T-helper 2 cell treated with Interferon-gamma antibody and Interleukin-4, amounts not matched to agents 5 μg/mL and 100 μg/mL, for 36 hours (primary cell): ENCODE data around the gene PRR23A.
"Not testable (repeated sequence)": the region's sequence is repeated elsewhere in the genome, so short reads cannot be mapped to it uniquely, and the experiment has no call there.

Experiments
- DNase-seq: peaks from one replicate; pipeline ENCODE4 v3.0.0; 2021; ENCODE audit warnings: low spot score
- H3K27ac Mint-ChIP-seq: one replicate; pipeline ENCODE4 v1.8.0; 2021; ENCODE audit warnings: mild to moderate bottlenecking, mixed read lengths
- H3K27me3 Mint-ChIP-seq: one replicate; pipeline ENCODE4 v1.8.0; 2021; ENCODE audit warnings: low read depth, mixed read lengths
- H3K36me3 Mint-ChIP-seq: one replicate; pipeline ENCODE4 v1.8.0; 2021; ENCODE audit warnings: low read depth, mixed read lengths
- H3K4me1 Mint-ChIP-seq: one replicate; pipeline ENCODE4 v1.8.0; 2021; ENCODE audit warnings: low read depth, mixed read lengths
- H3K4me3 Mint-ChIP-seq: one replicate; pipeline ENCODE4 v1.8.0; 2022; ENCODE audit warnings: mild to moderate bottlenecking, moderate library complexity, mixed read lengths
- H3K9me3 Mint-ChIP-seq: one replicate; pipeline ENCODE4 v1.8.0; 2021; ENCODE audit warnings: mixed read lengths

The PRR23A gene

DNA sequence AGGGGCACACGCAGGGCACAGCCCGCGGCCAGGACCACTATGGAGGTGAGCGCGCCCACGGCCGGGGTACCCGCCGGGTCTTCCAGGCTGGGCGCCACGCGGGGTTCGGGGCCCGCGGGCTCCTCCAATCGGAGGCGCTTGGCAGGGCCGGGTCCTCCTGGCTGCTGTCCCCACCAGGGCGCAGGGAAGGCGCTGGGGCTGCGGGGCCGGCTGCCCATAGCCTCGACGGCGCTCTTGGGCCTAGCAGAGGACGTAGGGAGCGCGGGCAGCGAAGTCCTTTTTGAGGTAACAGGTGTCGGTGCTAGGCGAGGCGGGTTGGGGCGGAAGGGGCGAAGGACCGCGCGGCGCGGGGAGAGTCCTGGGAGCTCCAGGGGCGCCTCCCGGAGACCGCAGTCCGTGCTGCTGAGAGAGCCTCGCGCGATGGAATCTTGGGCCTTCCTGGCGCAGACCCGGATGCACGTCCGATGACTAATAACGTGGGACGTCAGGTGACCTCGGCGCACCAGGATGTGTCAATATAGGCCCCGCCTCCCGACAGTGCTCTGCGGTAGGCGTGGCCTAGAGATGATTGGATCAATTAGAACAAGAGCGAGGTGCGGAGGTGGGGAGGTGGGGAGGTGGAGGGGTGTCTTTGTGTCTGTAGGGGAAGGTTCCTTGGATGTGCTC lies at the start of gene PRR23A:
Gene PRR23A, minus strand, starts transcription at position 218 of the 666 bp plus-strand sequence. Its CDS starts 0 bp downstream, at position 218.
- Mint-ChIP-seq H3K4me1 (no peaks in the 10 kb centered on the region), H3K9me3 (peaks cover 21% of the 10 kb centered on the region), H3K36me3 (no peaks in the 10 kb centered on the region), H3K27me3 (no peaks in the 10 kb centered on the region), H3K4me3 (no peak within 1 kb of the TSS), H3K27ac (no peak within 1 kb of the TSS)
- DNase-seq, result no peak

GRCh38 chr3:139052802-139053600 lies 46.9 kb upstream of the PRR23A start:
- Mint-ChIP-seq H3K4me3 (no peak overlapping the region), H3K4me1 (no peaks in the 10 kb centered on the region), H3K9me3 (peaks cover 22% of the 10 kb centered on the region), H3K36me3 (no peaks in the 10 kb centered on the region), H3K27me3 (peaks cover 2% of the 10 kb centered on the region), H3K27ac (no peak overlapping the region)
- no peak for DNase-seq

- peaks cover 14% of the 10 kb centered on the region for H3K9me3 Mint-ChIP-seq
- no peaks in the 10 kb centered on the region for H3K4me1 Mint-ChIP-seq
- H3K36me3 Mint-ChIP-seq, result no peaks in the 10 kb centered on the region
- H3K27me3 Mint-ChIP-seq, result no peaks in the 10 kb centered on the region
- DNase-seq, result no peak
- H3K4me3 Mint-ChIP-seq, result no peak within 1 kb of the TSS
- H3K27ac Mint-ChIP-seq, result no peak within 1 kb of the TSS
These were observed 38.5 kb upstream of the PRR23A start, which contains the start of gene PRR23C for GRCh38 chr3:139044366-139045210. TSS of gene PRR23C (minus strand) at chr3:139044892. CDS start at chr3:139044620, 272 bp downstream.

DNA sequence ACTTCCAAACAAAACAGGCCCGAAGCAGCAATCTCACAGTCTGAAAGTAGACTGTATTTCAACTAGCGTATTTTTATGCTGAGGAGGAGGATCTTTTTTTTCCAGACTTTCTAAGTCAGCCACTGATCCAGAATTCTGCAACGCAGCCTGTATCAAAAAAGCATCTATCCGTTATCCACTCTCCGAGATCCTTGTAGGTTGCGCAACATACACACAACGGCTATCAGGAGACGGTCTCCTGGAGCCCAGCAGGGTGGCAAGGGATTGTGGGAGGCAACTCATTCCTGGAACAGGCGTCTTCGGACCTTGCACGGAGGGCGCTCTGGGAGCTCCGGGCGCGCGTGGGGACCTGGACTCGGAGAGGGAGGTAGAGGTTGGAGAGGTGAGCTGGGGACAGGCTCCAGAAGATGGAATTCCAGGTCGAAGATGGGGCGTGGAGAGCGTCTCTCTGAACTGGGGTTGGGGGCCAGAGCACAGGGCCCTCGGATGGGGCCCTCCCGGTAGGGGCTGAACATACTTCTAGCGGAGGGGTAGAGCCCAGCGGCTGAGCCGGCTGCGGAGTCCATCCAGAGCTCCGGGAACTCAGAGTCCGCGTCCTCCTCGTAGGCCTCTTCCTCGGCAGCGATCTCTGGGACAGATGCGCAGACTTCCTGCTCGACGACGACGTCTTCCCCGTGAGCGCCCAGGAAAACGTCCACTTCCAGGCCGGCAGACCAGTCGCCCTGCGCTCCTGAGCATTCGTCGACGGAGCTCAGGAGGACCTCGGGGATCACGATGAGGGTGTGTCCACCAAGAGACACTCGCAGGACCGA lies 37.7 kb upstream of the PRR23A start:
- Mint-ChIP-seq H3K27ac (no peak overlapping the region), H3K36me3 (no peaks in the 10 kb centered on the region), H3K4me3 (no peak overlapping the region), H3K4me1 (no peaks in the 10 kb centered on the region), H3K27me3 (no peaks in the 10 kb centered on the region), H3K9me3 (peaks cover 14% of the 10 kb centered on the region)
- DNase-seq, result no peak

GRCh38 chr3:139037478-139037877 lies 31.4 kb upstream of the PRR23A start:
- no peak for DNase-seq
- no peak overlapping the region for H3K4me3 Mint-ChIP-seq
- H3K27me3 Mint-ChIP-seq, result no peaks in the 10 kb centered on the region
- H3K4me1 Mint-ChIP-seq, result no peaks in the 10 kb centered on the region
- H3K9me3 Mint-ChIP-seq, result no peaks in the 10 kb centered on the region
- no peak overlapping the region for H3K27ac Mint-ChIP-seq
- H3K36me3 Mint-ChIP-seq, result no peaks in the 10 kb centered on the region

- H3K36me3 Mint-ChIP-seq, result no peaks in the 10 kb centered on the region
- no peak for DNase-seq
- H3K4me1 Mint-ChIP-seq, result no peaks in the 10 kb centered on the region
- H3K27me3 Mint-ChIP-seq, result no peaks in the 10 kb centered on the region
- H3K27ac Mint-ChIP-seq, result no peak overlapping the region
- H3K4me3 Mint-ChIP-seq, result no peak overlapping the region
- peaks cover 15% of the 10 kb centered on the region for H3K9me3 Mint-ChIP-seq
These were observed 26.4 kb upstream of the PRR23A start for GRCh38 chr3:139032326-139033002.

- not testable (repeated sequence) for H3K27me3 Mint-ChIP-seq, DNase-seq, H3K4me1 Mint-ChIP-seq, H3K27ac Mint-ChIP-seq, H3K36me3 Mint-ChIP-seq, H3K4me3 Mint-ChIP-seq
- peaks cover 15% of the 10 kb centered on the region for H3K9me3 Mint-ChIP-seq
These were observed 24.5 kb upstream of the PRR23A start for GRCh38 chr3:139030576-139030975.

GRCh38 chr3:139024968-139025367 lies 18.9 kb upstream of the PRR23A start:
- Mint-ChIP-seq H3K27me3 (no peaks in the 10 kb centered on the region), H3K9me3 (peaks cover 1% of the 10 kb centered on the region), H3K27ac (no peak overlapping the region), H3K4me1 (no peaks in the 10 kb centered on the region), H3K4me3 (no peak overlapping the region), H3K36me3 (no peaks in the 10 kb centered on the region)
- no peak for DNase-seq

DNA sequence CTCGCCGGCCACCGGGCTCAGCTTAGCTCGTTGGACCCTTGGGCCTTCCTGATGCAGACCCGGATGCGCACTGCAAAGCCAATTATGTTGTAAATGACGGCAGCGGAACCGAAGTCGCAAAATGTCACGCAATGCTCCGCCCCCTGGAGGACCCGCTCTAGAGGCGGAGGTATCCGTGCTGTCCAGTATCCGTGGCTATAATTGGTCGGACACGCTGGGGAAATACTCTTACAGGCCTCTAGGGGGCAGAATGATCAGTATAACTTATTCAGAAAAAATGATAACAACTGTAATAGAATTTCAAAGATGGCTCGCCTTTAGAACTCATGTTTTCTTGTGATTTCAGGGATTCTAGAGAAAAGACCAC lies 14.8 kb upstream of the PRR23A start, which contains the start of gene PRR23B:
Gene PRR23B, minus strand, starts transcription at position 59 of the 367 bp plus-strand sequence. CDS start 265 bp downstream, outside the sequence.
- no peaks in the 10 kb centered on the region for H3K36me3 Mint-ChIP-seq
- H3K27me3 Mint-ChIP-seq, result no peaks in the 10 kb centered on the region
- H3K27ac Mint-ChIP-seq, result no peak within 1 kb of the TSS
- H3K4me1 Mint-ChIP-seq, result no peaks in the 10 kb centered on the region
- peaks cover 5% of the 10 kb centered on the region for H3K9me3 Mint-ChIP-seq
- no peak for DNase-seq
- no peak within 1 kb of the TSS for H3K4me3 Mint-ChIP-seq

- H3K27ac Mint-ChIP-seq, result no peak overlapping the region
- H3K36me3 Mint-ChIP-seq, result no peaks in the 10 kb centered on the region
- H3K27me3 Mint-ChIP-seq, result no peaks in the 10 kb centered on the region
- peaks cover 5% of the 10 kb centered on the region for H3K9me3 Mint-ChIP-seq
- no peak overlapping the region for H3K4me3 Mint-ChIP-seq
- no peak for DNase-seq
- no peaks in the 10 kb centered on the region for H3K4me1 Mint-ChIP-seq
These were observed 14.2 kb upstream of the PRR23A start for GRCh38 chr3:139020036-139020867.

DNA sequence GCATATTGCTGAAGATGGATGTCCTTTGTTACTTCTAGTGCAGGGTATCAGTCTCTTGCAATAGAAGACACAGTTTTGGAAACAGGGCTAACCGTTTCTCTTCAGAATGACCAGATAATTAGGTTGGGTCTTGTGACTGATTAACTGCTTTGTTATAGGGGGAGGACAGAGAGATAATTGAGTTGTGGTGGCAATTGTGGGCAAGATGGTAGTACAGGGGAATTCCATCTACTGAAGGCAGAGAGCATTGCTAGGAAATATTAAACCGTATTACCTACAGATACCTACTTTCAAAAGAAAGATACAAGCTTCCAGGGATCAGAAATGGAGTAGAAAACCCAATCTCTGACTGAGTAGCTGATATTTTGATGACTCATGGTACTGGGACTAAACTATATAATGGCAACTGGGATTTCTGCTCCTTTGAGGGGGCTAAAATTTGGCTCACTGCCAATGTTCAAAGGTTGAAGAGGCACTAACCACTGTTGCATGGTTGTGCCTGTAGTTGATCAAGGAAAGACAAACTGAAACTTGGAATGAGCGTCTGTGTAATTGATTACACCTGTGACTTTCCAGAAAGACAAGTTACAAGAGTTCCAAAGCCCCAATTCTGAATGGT lies 10.5 kb upstream of the PRR23A start:
- no peak for DNase-seq
- H3K36me3 Mint-ChIP-seq, result no peaks in the 10 kb centered on the region
- H3K27ac Mint-ChIP-seq, result no peak overlapping the region
- peaks cover 9% of the 10 kb centered on the region for H3K9me3 Mint-ChIP-seq
- no peak overlapping the region for H3K4me3 Mint-ChIP-seq
- H3K4me1 Mint-ChIP-seq, result no peaks in the 10 kb centered on the region
- no peaks in the 10 kb centered on the region for H3K27me3 Mint-ChIP-seq
